Upper lobe of right lung (tissue), 1 donor: ENCODE measurements around the gene NACAD. TPM values are rescaled to one million over a fixed set of nuclear protein-coding genes. Genes with fewer than 3 reads are reported as not detected.
A peak's percentile ranks its signal among the peaks of the same experiment; 100 is the strongest.

Experiments used
- ATAC-seq: fragments of 200-7000 bp; cut with Tn5 transposase; one replicate; pipeline ENCODE4 v1.9.1; 2020; ENCODE audit warnings: mild to moderate bottlenecking, moderate library complexity
- DNase-seq: peaks from one replicate; pipeline ENCODE4 v3.0.0-alpha.2; 2020
- H3K27ac ChIP-seq: fragments of 200-600 bp; one replicate; pipeline ENCODE4 v1.8.0; 2022
- H3K27me3 ChIP-seq: fragments of 200-600 bp; one replicate; pipeline ENCODE4 v1.8.0; 2022; ENCODE audit warnings: mild to moderate bottlenecking
- H3K36me3 ChIP-seq: fragments of 200-600 bp; one replicate; pipeline ENCODE4 v1.8.0; 2022
- H3K4me1 ChIP-seq: fragments of 200-600 bp; one replicate; pipeline ENCODE4 v1.8.0; 2022
- H3K4me3 ChIP-seq: fragments of 200-600 bp; one replicate; pipeline ENCODE4 v1.8.0; 2022; ENCODE audit warnings: mild to moderate bottlenecking
- H3K9me3 ChIP-seq: fragments of 200-600 bp; one replicate; pipeline ENCODE4 v1.8.0; 2022
- CTCF ChIP-seq: fragments of 200-600 bp; IDR thresholded peaks from one replicate; pipeline ENCODE4 v1.8.0; 2022; ENCODE audit warnings: antibody characterized with exemption
- intact Hi-C: fragments of 100-400 bp; cut with DNase I; formaldehyde crosslinking; loops from one replicate; pipeline ENCODE4 v1.11.0; 2022
- total RNA-seq: library from RNA; stranded (reverse); fragmentation: NEBNext Ultra II Directional; extraction: Animal tissue kit (Norgen Biotek cat#: 25700); gene quantifications from one replicate; pipeline ENCODE4 v1.2.1, GENCODE V29; 2021
- donor health status: DM: no; HTN: yes; CAD: no; lungs with severe emphysema.

NACAD gene
- total RNA-seq, 1 donor from 2014 or later = 2.3 TPM

- no peaks in the 10 kb centered on the region for H3K27me3 ChIP-seq
- H3K9me3 ChIP-seq = no peaks in the 10 kb centered on the region
- no peak overlapping the region for H3K4me3 ChIP-seq
- peaks cover 92% of the 10 kb centered on the region for H3K36me3 ChIP-seq
- intact Hi-C loops = no loop called here
- no peaks in the 10 kb centered on the region for H3K4me1 ChIP-seq
- ATAC-seq (no peak), DNase-seq (no peak)
- H3K27ac ChIP-seq = no peak overlapping the region
- TF ChIP-seq CTCF = no peak
Observed at GRCh38 chr7:45071528-45071927, 17.2 kb downstream of the NACAD start.

- H3K27ac ChIP-seq = no peak overlapping the region
- H3K4me1 ChIP-seq = no peaks in the 10 kb centered on the region
- TF ChIP-seq CTCF = no peak
- intact Hi-C loops = no loop called here
- DNase-seq = no peak
- no peak overlapping the region for H3K4me3 ChIP-seq
- H3K9me3 ChIP-seq = no peaks in the 10 kb centered on the region
- no peaks in the 10 kb centered on the region for H3K27me3 ChIP-seq
- H3K36me3 ChIP-seq = peaks cover 87% of the 10 kb centered on the region
- ATAC-seq = no peak
Observed at GRCh38 chr7:45070254-45070642, 18.5 kb downstream of the NACAD start.

GRCh38 chr7:45069444-45070253, 19.1 kb downstream of the NACAD start:
- DNase-seq (no peak), ATAC-seq (no peak)
- Histone ChIP-seq H3K4me3 (no peak overlapping the region), H3K36me3 (peaks cover 87% of the 10 kb centered on the region), H3K4me1 (no peaks in the 10 kb centered on the region), H3K27me3 (no peaks in the 10 kb centered on the region), H3K27ac (no peak overlapping the region), H3K9me3 (no peaks in the 10 kb centered on the region)
- intact Hi-C loops = no loop called here
- TF ChIP-seq CTCF = no peak

- no peak for DNase-seq
- TF ChIP-seq CTCF = no peak
Observed at GRCh38 chr7:45068236-45069023, 20.3 kb downstream of the NACAD start.

GRCh38 chr7:45067582-45067981, 21.2 kb downstream of the NACAD start:
- intact Hi-C loops = no loop called here
- no peak overlapping the region for H3K4me3 ChIP-seq
- no peaks in the 10 kb centered on the region for H3K4me1 ChIP-seq
- TF ChIP-seq CTCF = no peak
- no peak for ATAC-seq
- no peaks in the 10 kb centered on the region for H3K9me3 ChIP-seq
- DNase-seq = no peak
- no peaks in the 10 kb centered on the region for H3K27me3 ChIP-seq
- no peak overlapping the region for H3K27ac ChIP-seq
- peaks cover 78% of the 10 kb centered on the region for H3K36me3 ChIP-seq

More at GRCh38 chr7:45068236-45069023, 20.3 kb downstream of the NACAD start:
- H3K36me3 ChIP-seq = peaks cover 87% of the 10 kb centered on the region
- intact Hi-C loops = no loop called here
- no peak overlapping the region for H3K4me3 ChIP-seq
- H3K4me1 ChIP-seq = no peaks in the 10 kb centered on the region
- ATAC-seq = peak; percentile 7
- H3K27ac ChIP-seq = no peak overlapping the region
- no peaks in the 10 kb centered on the region for H3K27me3 ChIP-seq
- H3K9me3 ChIP-seq = no peaks in the 10 kb centered on the region
